Measurements from ENCODE around the gene ARHGDIB. TPM values are rescaled to one million over a fixed set of nuclear protein-coding genes. Genes with fewer than 3 reads are reported as not detected.

ARHGDIB gene
- total RNA-seq: 228 TPM
- long read RNA-seq, transcript ARHGDIB-201 (6 exons, 1,256 nt): major isoform, 96 of 105 reads
- long read RNA-seq, partial matches to known transcripts: 2 of 105 reads
- long read RNA-seq, other reads (novel, unspliced or antisense): 6 of 105 reads

DNA sequence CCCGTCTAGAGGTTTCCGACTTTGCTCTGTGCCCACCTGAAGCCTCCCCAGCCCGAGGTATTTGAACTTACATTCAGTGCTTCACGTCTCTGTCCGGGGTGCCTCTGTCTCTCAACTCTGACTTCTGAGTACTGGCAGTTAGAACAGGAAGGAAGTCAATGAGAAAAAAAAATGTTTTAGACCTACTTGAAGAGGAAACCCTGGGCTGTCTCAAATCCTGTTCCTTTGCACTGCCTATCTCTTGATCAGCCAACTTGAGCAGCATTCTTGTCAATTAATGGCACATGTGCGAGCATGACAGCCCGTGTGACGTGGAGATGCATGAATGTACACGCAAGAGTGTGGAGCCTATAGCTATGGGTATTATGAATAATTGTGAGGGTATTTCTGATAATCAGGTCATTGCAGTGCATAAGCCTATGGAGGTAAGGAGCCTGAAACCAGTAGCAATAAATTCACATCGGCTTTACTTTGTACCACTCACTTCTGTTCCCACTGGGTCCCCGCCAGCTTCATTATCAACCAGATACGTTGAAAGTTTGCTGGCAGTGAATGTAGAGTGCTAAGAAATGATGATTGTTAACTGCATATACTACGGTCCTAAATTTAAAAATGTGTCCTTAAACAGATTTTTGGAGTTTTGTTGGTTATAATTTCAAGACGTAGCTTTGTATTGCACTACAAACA is at the start of gene ARHGDIB:
TSS of gene ARHGDIB (minus strand) at position 136 of the 687 bp plus-strand sequence. CDS start 10,889 bp downstream, outside the sequence.
- peak within 1 kb of the TSS; percentile 85 for H3K27ac ChIP-seq
- H3K9me3 ChIP-seq: no peaks in the 10 kb centered on the region
- no peaks in the 10 kb centered on the region for H3K36me3 ChIP-seq
- H3K4me1 ChIP-seq: peaks cover 16% of the 10 kb centered on the region
- no peaks in the 10 kb centered on the region for H3K27me3 ChIP-seq
- ATAC-seq (peak; percentile 83), DNase-seq (no peak)
- TF ChIP-seq, protein P1, sequence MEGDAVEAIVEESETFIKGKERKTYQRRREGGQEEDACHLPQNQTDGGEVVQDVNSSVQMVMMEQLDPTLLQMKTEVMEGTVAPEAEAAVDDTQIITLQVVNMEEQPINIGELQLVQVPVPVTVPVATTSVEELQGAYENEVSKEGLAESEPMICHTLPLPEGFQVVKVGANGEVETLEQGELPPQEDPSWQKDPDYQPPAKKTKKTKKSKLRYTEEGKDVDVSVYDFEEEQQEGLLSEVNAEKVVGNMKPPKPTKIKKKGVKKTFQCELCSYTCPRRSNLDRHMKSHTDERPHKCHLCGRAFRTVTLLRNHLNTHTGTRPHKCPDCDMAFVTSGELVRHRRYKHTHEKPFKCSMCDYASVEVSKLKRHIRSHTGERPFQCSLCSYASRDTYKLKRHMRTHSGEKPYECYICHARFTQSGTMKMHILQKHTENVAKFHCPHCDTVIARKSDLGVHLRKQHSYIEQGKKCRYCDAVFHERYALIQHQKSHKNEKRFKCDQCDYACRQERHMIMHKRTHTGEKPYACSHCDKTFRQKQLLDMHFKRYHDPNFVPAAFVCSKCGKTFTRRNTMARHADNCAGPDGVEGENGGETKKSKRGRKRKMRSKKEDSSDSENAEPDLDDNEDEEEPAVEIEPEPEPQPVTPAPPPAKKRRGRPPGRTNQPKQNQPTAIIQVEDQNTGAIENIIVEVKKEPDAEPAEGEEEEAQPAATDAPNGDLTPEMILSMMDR (IDR thresholded peaks at IDR 0.05): no peak
- intact Hi-C loops (cut with DNase I): no loop called here
- peak within 1 kb of the TSS; percentile 60 for H3K4me3 ChIP-seq

DNA sequence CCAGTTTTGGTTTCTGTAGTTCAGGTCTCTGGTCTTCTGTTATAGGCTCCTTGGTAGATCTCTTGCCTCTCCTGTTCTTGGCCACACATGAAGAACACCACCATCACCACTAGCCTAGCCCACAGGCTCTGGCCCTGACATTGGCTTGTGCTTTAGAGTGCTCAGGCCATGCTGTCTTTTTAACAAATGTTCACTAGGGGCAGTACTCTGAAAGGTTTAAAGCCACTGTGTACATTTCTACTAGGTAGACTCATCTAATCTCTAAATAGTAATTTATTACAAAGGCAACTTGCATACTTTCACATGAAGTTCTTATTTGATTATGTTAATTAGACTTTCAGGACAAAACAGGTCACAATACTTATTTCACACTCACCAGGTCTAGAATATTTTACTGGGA is 49.8 kb upstream of the ARHGDIB start:
- ATAC-seq: no peak
- H3K4me3 ChIP-seq: no peak overlapping the region
- H3K36me3 ChIP-seq: no peaks in the 10 kb centered on the region
- H3K27me3 ChIP-seq: no peaks in the 10 kb centered on the region
- DNase-seq: no peak
- no peak overlapping the region for H3K27ac ChIP-seq
- H3K9me3 ChIP-seq: no peaks in the 10 kb centered on the region
- intact Hi-C loops (cut with DNase I): no loop called here
- H3K4me1 ChIP-seq: no peaks in the 10 kb centered on the region
- TF ChIP-seq, protein P1 (IDR thresholded peaks at IDR 0.05): peak; percentile 17

DNA sequence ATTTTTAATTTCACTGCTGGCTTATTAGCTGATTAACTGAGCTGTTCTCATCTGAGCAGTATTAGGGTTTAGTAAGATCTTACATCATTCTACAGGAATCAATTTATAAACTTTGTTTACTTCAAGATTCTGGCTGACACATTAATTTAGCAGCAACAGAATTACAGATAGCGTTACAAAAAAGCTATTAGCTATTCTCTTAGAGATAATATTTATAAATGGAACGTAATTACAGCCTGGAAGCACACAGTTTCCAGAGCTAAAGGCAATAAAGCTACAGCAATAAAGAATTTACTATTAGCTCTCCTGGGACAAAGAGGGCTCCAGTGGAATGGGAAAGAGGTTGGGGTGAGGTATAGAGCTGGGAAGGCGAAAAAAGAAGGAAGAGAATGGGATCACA is 46.1 kb upstream of the ARHGDIB start:
- ATAC-seq (no peak), DNase-seq (no peak)
- Histone ChIP-seq H3K36me3 (no peaks in the 10 kb centered on the region), H3K27ac (no peak overlapping the region), H3K27me3 (no peaks in the 10 kb centered on the region), H3K9me3 (no peaks in the 10 kb centered on the region), H3K4me1 (no peaks in the 10 kb centered on the region), H3K4me3 (no peak overlapping the region)
- TF ChIP-seq, protein P1 (IDR thresholded peaks at IDR 0.05): no peak
- intact Hi-C loops (cut with DNase I): no loop called here

DNA sequence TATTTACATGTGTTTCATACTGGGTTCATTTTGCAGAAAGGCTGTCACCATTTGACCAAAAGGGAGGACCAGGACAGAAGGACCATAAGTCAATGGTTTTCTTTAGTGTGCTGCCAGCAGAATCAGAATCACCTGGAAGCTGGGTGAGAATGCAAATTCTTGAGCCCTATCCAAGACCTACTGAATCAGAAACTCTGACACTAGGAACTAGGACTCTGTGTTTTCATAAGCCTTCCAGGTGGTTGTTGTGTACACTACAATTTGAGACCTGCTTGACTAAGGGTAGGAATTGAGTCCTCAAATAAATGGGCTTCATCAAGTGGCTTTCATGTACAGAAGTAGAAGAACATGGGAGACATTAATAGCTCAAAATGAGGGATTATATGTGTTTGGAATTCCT is 43.7 kb upstream of the ARHGDIB start:
- peak; percentile 75 for ATAC-seq
- intact Hi-C loops (cut with DNase I): no loop called here

DNA sequence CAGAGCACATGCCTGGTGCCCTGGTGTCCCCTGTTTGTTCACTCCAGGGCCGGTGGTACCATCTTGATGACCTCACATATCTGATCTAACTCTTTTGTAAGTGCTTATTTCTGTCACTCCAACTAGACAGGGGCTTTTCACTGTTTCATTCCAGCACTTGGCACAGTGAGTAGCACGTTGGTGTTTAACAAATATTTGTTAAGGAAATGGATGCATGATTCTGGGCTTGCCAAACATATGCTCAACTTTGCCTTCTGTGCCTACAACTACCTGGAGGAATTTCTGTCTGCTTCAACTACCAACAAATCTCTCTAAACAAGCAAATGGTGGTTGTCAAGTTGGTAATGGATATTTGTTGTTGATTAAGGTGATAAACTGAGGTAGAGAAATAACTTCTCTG is 43.0 kb upstream of the ARHGDIB start:
- H3K4me1 ChIP-seq: peaks cover 11% of the 10 kb centered on the region
- H3K4me3 ChIP-seq: no peak overlapping the region
- ATAC-seq: no peak
- intact Hi-C loops (cut with DNase I): no loop called here
- no peak overlapping the region for H3K27ac ChIP-seq
- H3K27me3 ChIP-seq: no peaks in the 10 kb centered on the region
- H3K9me3 ChIP-seq: no peaks in the 10 kb centered on the region
- H3K36me3 ChIP-seq: no peaks in the 10 kb centered on the region
- DNase-seq: no peak
- TF ChIP-seq, protein P1 (IDR thresholded peaks at IDR 0.05): no peak

More for the DNA sequence above, 43.7 kb upstream of the ARHGDIB start:
- Histone ChIP-seq H3K36me3 (no peaks in the 10 kb centered on the region), H3K27me3 (no peaks in the 10 kb centered on the region), H3K9me3 (no peaks in the 10 kb centered on the region), H3K4me3 (no peak overlapping the region), H3K27ac (no peak overlapping the region), H3K4me1 (peaks cover 11% of the 10 kb centered on the region)
- TF ChIP-seq, protein P1 (IDR thresholded peaks at IDR 0.05): no peak
- no peak for DNase-seq

Measured in upper lobe of right lung (tissue), 1 donor.